GM23338 (cell line): Measurements from ENCODE around the gene FBLIM1.

ENCODE experiments used
- EZH2 ChIP-seq: fragments of 200-600 bp; sonication (generic); IDR thresholded peaks from one replicate; pipeline ENCODE4 v1.8.0; 2017; ENCODE audit warnings: antibody characterized with exemption, mild to moderate bottlenecking, low read depth; ENCODE audit not compliant: unreplicated experiment
- ZNF462 ChIP-seq: fragments of 250-450 bp; sonication (Bioruptor Pico); IDR thresholded peaks from 2 replicates; pipeline ENCODE4 v1.5.0; 2020; ENCODE audit warnings: mild to moderate bottlenecking, moderate library complexity
- TF ChIP-seq, protein P1 (sequence below), 2 experiments: fragments of 200-600 bp in 1 of 2; sonication (generic) in 1 of 2; conservative IDR thresholded peaks; 2 replicates each; pipeline versions ENCODE4 v1.5.1 to v1.6.1; 2016 to 2017; ENCODE audit warnings: antibody characterized with exemption in 2 of 2, low read depth in 2 of 2, mild to moderate bottlenecking in 2 of 2, moderate library complexity in 1 of 2
- TF ChIP-seq, protein P2 (sequence below): IDR thresholded peaks from one replicate; pipeline ENCODE4 v1.6.1; 2018; ENCODE audit warnings: antibody characterized with exemption; ENCODE audit not compliant: unreplicated experiment
- TF ChIP-seq, protein P3 (sequence below): IDR thresholded peaks from 2 replicates; pipeline ENCODE4 v1.6.1; 2016; ENCODE audit warnings: antibody characterized with exemption

DNA sequence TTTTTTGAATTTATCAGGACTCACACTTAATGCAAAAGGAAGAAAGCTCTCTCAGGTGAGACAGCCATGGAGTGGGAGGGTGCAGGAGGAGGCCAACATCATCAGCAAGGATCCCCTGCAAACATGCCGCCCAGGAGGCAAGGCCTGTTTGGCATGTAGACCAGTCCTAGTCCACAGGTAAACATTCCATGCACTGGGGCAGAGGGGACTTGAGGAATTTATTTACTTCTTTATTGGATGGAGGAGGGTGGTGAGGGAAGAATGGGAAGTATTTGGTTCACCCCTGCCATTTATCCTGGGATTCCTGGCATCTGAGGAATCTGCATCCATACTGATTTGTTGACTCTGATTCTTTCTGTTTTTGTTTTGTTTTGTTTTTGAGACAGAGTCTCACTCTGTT lies 50.4 kb downstream of the FBLIM1 start:
- TF ChIP-seq, protein P1, sequence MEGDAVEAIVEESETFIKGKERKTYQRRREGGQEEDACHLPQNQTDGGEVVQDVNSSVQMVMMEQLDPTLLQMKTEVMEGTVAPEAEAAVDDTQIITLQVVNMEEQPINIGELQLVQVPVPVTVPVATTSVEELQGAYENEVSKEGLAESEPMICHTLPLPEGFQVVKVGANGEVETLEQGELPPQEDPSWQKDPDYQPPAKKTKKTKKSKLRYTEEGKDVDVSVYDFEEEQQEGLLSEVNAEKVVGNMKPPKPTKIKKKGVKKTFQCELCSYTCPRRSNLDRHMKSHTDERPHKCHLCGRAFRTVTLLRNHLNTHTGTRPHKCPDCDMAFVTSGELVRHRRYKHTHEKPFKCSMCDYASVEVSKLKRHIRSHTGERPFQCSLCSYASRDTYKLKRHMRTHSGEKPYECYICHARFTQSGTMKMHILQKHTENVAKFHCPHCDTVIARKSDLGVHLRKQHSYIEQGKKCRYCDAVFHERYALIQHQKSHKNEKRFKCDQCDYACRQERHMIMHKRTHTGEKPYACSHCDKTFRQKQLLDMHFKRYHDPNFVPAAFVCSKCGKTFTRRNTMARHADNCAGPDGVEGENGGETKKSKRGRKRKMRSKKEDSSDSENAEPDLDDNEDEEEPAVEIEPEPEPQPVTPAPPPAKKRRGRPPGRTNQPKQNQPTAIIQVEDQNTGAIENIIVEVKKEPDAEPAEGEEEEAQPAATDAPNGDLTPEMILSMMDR (conservative IDR thresholded peaks at IDR 0.05; ENCODE audit: low read depth in 2 of 2), result no peak
- TF ChIP-seq ZNF462 (CRISPR knock-in tag), result no peak
- TF ChIP-seq, protein P2, sequence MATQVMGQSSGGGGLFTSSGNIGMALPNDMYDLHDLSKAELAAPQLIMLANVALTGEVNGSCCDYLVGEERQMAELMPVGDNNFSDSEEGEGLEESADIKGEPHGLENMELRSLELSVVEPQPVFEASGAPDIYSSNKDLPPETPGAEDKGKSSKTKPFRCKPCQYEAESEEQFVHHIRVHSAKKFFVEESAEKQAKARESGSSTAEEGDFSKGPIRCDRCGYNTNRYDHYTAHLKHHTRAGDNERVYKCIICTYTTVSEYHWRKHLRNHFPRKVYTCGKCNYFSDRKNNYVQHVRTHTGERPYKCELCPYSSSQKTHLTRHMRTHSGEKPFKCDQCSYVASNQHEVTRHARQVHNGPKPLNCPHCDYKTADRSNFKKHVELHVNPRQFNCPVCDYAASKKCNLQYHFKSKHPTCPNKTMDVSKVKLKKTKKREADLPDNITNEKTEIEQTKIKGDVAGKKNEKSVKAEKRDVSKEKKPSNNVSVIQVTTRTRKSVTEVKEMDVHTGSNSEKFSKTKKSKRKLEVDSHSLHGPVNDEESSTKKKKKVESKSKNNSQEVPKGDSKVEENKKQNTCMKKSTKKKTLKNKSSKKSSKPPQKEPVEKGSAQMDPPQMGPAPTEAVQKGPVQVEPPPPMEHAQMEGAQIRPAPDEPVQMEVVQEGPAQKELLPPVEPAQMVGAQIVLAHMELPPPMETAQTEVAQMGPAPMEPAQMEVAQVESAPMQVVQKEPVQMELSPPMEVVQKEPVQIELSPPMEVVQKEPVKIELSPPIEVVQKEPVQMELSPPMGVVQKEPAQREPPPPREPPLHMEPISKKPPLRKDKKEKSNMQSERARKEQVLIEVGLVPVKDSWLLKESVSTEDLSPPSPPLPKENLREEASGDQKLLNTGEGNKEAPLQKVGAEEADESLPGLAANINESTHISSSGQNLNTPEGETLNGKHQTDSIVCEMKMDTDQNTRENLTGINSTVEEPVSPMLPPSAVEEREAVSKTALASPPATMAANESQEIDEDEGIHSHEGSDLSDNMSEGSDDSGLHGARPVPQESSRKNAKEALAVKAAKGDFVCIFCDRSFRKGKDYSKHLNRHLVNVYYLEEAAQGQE, result no peak
- TF ChIP-seq, protein P3, sequence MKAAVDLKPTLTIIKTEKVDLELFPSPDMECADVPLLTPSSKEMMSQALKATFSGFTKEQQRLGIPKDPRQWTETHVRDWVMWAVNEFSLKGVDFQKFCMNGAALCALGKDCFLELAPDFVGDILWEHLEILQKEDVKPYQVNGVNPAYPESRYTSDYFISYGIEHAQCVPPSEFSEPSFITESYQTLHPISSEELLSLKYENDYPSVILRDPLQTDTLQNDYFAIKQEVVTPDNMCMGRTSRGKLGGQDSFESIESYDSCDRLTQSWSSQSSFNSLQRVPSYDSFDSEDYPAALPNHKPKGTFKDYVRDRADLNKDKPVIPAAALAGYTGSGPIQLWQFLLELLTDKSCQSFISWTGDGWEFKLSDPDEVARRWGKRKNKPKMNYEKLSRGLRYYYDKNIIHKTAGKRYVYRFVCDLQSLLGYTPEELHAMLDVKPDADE, result no peak
- no peak for TF ChIP-seq EZH2
